Psoas muscle (tissue), 8 donors: ENCODE results near the gene PLA1A. TPM values are rescaled to one million over a fixed set of nuclear protein-coding genes. Genes with fewer than 3 reads are reported as not detected.

Experiments
- ATAC-seq, 4 donors: fragments of 200-7000 bp; cut with Tn5 transposase; one replicate each; pipeline ENCODE4 v1.9.1; 2020; ENCODE audit warnings: moderate library complexity in 3 of 4, mild to moderate bottlenecking in 2 of 4
- DNase-seq, 2 donors: peaks; one replicate each; pipeline ENCODE4 v3.0.0-alpha.2; 2020
- H3K27ac ChIP-seq: fragments of 200-600 bp; one replicate; pipeline ENCODE4 v1.8.0; 2022
- H3K27me3 ChIP-seq, 3 donors: fragments of 200-600 bp in 1 of 3; one replicate each; pipeline versions ENCODE4 v1.6.1 to v1.8.0; 2013 to 2022; ENCODE audit warnings: low read length in 2 of 3, mild to moderate bottlenecking in 2 of 3, moderate library complexity in 1 of 3; ENCODE audit not compliant: insufficient read depth in 3 of 3
- H3K36me3 ChIP-seq, 2 donors: fragments of 200-600 bp in 1 of 2; one replicate each; pipeline versions ENCODE4 v1.6.1 to v1.8.0; 2013 to 2022; ENCODE audit warnings: low read depth in 1 of 2, mild to moderate bottlenecking in 1 of 2, moderate library complexity in 1 of 2; ENCODE audit not compliant: insufficient read depth in 1 of 2
- H3K4me1 ChIP-seq: fragments of 200-600 bp; one replicate; pipeline ENCODE4 v1.8.0; 2022
- H3K4me3 ChIP-seq: fragments of 200-600 bp; one replicate; pipeline ENCODE4 v1.8.0; 2022; ENCODE audit warnings: mild to moderate bottlenecking
- H3K9me3 ChIP-seq: fragments of 200-600 bp; one replicate; pipeline ENCODE4 v1.8.0; 2022
- WGBS, 3 donors: extraction: QIAGEN DNeasy Blood & Tissue Kit; methylation state at CpG; one replicate each; pipeline versions ENCODE4 v1.1.6 to v1.1.7; 2013; 5-methylcytosine and 5-hydroxymethylcytosine counted together
- intact Hi-C, 2 donors: fragments of 100-400 bp; cut with DNase I; formaldehyde crosslinking; loops; one replicate each; pipeline versions ENCODE4 v1.11.0 to v1.14.2; 2022
- polyA plus RNA-seq, 3 donors: library from polyadenylated mRNA; stranded (reverse); fragments of 200-250 nt; gene quantifications; one replicate each; pipeline ENCODE4 v1.2.3, GENCODE V29; 2013
- total RNA-seq, 4 donors: library from RNA; stranded (reverse); fragmentation: NEBNext Ultra II Directional in 2 of 4; extraction: Animal tissue kit (Norgen Biotek cat#: 25700) in 2 of 4; gene quantifications; one replicate each; pipeline versions ENCODE4 v1.2.1 to v1.2.4, GENCODE V29; 2021 to 2023
- TF ChIP-seq, protein P1 (sequence below): fragments of 200-600 bp; IDR thresholded peaks from one replicate; pipeline ENCODE4 v1.8.0; 2022; ENCODE audit warnings: antibody characterized with exemption
- donor health status: healthy with polysubstance abuse.
- donor health status: DM: no; HTN: no; CAD: no; lungs with moderate emphysema.
- donor health status: Bipolar disorder and iron deficiency.
- donor health status: healthy.
- donor health status: DM: yes; HTN: yes; CAD: no.
- donor health status: DM: no; HTN: no; CAD: no.
- donor health status: DM: no; HTN: no; CAD: no.
- donor health status: DM: yes; HTN: yes; CAD: no.

The PLA1A gene
- total and polyA plus RNA-seq, 7 donors: 1.1 to 11.7 (median 2.5) TPM

GRCh38 chr3:119662604-119663373 lies 65.1 kb downstream of the PLA1A start:
- peak overlapping the region; percentile 97 for H3K27ac ChIP-seq
- ATAC-seq: peak; percentile 43 to 63 (median 59)
- intact Hi-C loops: no loop called here
- H3K4me1 ChIP-seq: peaks cover 51% of the 10 kb centered on the region
- H3K9me3 ChIP-seq: no peaks in the 10 kb centered on the region
- peak overlapping the region; percentile 28 for H3K4me3 ChIP-seq
- peaks cover 0 to 3% of the 10 kb centered on the region in 2 donors for H3K36me3 ChIP-seq
- H3K27me3 ChIP-seq: no peaks in the 10 kb centered on the region
- TF ChIP-seq, protein P1, sequence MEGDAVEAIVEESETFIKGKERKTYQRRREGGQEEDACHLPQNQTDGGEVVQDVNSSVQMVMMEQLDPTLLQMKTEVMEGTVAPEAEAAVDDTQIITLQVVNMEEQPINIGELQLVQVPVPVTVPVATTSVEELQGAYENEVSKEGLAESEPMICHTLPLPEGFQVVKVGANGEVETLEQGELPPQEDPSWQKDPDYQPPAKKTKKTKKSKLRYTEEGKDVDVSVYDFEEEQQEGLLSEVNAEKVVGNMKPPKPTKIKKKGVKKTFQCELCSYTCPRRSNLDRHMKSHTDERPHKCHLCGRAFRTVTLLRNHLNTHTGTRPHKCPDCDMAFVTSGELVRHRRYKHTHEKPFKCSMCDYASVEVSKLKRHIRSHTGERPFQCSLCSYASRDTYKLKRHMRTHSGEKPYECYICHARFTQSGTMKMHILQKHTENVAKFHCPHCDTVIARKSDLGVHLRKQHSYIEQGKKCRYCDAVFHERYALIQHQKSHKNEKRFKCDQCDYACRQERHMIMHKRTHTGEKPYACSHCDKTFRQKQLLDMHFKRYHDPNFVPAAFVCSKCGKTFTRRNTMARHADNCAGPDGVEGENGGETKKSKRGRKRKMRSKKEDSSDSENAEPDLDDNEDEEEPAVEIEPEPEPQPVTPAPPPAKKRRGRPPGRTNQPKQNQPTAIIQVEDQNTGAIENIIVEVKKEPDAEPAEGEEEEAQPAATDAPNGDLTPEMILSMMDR: no peak
- no peak for DNase-seq
- 26 to 30% (median 29%) methylated on average over 1 of the region's 1 CpG for WGBS, 3 donors

GRCh38 chr3:119663885-119664284 lies 66.2 kb downstream of the PLA1A start:
- Histone ChIP-seq H3K36me3 (peaks cover 0 to 12% of the 10 kb centered on the region in 2 donors), H3K9me3 (no peaks in the 10 kb centered on the region), H3K4me3 (no peak overlapping the region), H3K4me1 (peaks cover 51% of the 10 kb centered on the region), H3K27me3 (no peaks in the 10 kb centered on the region), H3K27ac (peak overlapping the region; percentile 97)
- DNase-seq: no peak
- intact Hi-C loops: no loop called here
- TF ChIP-seq, protein P1: no peak
- WGBS, 3 donors: 67 to 78% (median 71%) methylated on average over 2 of the region's 2 CpGs
- ATAC-seq: no peak

DNA sequence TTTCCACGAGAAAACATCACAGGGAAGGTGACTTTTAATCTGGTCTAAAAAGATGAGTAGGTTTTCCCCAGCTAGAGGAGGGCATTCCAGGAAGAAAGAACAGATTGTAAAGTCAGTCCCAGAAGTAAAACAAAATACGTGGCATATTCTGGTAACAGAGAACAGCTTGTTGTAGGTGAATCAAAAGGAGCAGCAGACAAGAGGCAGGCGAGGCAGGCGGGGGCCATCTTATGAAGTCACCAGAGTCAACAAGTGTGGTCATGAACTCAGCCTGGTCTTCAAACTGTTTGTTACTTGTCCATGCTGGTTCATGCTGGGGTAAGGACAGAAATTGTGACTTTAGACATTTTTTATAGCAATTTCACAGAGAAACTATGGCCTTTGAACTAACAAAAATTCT lies 66.7 kb downstream of the PLA1A start:
- intact Hi-C loops: no loop called here
- ATAC-seq: peak in 1 of 4 donors; percentile 19
- no peak for DNase-seq
- Histone ChIP-seq H3K9me3 (no peaks in the 10 kb centered on the region), H3K27ac (peak overlapping the region; percentile 97), H3K27me3 (no peaks in the 10 kb centered on the region), H3K4me1 (peaks cover 51% of the 10 kb centered on the region), H3K36me3 (peaks cover 0 to 17% of the 10 kb centered on the region in 2 donors), H3K4me3 (peak overlapping the region; percentile 13)
- 50 to 74% (median 61%) methylated on average over 4 of the region's 4 CpGs for WGBS, 3 donors
- TF ChIP-seq, protein P1: no peak

- no peak for DNase-seq
- intact Hi-C loops: no loop called here
- Histone ChIP-seq H3K36me3 (peaks cover 0 to 21% of the 10 kb centered on the region in 2 donors), H3K4me1 (peaks cover 54% of the 10 kb centered on the region), H3K9me3 (no peaks in the 10 kb centered on the region), H3K27ac (peak overlapping the region; percentile 97), H3K4me3 (peak overlapping the region; percentile 22), H3K27me3 (no peaks in the 10 kb centered on the region)
- ATAC-seq: peak; percentile 52 to 71 (median 64)
- TF ChIP-seq, protein P1: no peak
- 32 to 57% (median 33%) methylated on average over 4 of the region's 4 CpGs for WGBS, 3 donors
These were observed 67.2 kb downstream of the PLA1A start for GRCh38 chr3:119664850-119665379.
